ENCODE measurements around the gene AFAP1.
A peak's percentile ranks its signal among the peaks of the same experiment; 100 is the strongest.

AFAP1 gene

DNA sequence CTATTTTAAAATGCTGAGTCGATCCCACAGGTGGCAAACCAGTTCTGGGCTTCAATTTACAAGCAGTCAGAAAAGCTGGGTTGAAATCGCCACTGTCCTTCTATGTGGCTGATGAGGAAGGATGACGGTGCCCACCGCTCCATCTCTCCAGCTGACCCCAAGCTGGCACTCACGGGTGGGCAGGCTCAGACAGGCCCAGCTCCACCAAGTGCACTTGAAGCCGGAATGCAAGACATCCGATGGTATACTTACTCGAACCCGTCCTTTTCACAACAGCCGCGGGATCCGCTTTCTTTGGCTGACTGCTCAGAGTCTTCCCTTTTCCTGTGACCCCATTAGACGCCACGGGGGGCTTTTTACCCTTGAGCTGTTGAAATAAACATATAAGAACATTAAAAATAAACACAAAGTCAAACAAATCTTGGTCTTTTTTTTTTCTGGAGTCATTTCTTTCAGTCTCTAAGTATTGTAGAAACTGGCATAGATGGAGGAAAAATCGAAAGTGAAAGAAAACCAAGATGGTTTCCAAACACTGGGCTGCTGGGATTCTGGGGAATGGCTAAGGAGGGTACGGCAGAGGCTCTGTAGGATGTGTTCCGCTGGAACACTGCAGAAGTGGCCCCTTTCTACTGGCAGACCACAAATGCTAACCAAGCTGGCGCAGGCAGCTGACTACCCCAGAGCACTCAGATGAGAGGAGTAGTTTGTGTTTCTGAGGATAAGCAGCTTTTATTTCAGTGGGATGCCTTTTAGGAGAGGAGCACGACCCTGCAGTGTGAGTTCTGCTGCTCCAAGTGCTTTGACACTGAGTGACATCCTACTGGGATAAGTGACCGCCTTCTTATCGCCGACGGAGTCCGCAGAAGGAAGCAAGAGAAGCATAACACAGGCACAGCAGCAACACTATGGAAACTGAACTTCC is 160.9 kb downstream of the AFAP1 start:
- no peak for DNase-seq

DNA sequence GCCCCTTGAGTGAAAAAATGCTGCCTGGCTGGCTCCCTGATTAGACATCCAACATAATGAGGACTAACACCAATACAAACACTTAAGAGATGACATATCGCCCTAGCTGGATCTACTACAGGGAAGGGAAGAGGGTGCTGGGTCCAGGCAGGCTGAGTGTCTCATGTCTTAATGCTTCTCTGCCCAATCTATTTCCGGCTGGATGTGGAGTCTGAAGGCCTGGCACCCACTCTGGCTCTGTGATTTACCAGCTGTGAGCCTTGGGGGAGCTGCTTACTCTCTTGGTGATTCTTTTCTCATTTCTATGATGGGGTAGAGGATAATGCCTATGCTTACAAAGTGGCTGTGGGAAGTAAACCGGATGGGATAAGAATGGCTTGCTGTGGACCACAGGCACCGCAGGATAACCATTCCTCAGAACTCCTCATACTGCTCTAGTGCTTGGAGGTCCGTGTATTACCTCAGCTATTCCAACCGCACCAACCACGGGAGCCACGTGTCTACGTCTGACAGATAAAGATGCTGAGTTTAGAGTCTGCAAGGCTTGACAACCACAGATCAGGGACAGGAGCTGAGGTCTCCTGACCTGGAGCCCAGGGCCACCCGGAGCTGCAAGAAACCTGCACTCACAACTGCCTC is 161.7 kb downstream of the AFAP1 start:
- DNase-seq: no peak

DNA sequence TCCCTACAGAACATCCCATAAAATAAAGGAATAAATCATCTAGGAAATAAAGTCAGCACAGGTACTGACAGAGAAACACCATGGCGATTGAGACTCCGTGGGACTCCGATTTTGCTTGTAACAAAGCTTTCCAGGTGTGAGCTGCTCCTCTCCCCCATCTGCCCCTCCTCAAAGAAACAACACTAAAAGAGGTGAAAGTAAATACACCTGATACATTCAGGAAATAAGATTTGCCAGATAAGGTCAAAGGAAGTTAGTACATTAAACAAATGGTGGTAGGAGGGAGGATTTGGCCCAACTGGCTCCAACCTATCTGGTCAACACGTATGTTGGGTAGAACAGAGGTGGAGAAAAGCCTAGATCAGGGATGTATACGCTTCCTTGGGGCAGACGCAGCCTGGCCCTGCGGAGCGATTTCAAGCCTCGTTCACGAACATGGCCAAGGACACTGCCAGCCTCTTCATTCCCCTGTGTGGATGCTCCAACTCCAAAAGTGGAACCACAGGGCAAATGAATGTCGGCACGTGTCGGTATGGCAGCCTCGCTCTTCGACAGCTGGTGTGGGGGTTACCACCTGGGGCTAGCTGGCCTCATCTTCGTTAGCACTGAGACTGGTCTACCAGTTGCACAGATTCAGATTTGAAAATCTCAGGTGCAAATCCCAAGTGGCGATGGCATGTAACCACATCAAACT is 162.5 kb downstream of the AFAP1 start:
- no peak for DNase-seq

- DNase-seq: no peak
Measured at GRCh38 chr4:7775396-7775795, 164.3 kb downstream of the AFAP1 start.

- DNase-seq: no peak
Measured at GRCh38 chr4:7774301-7775294, 165.1 kb downstream of the AFAP1 start.

DNA sequence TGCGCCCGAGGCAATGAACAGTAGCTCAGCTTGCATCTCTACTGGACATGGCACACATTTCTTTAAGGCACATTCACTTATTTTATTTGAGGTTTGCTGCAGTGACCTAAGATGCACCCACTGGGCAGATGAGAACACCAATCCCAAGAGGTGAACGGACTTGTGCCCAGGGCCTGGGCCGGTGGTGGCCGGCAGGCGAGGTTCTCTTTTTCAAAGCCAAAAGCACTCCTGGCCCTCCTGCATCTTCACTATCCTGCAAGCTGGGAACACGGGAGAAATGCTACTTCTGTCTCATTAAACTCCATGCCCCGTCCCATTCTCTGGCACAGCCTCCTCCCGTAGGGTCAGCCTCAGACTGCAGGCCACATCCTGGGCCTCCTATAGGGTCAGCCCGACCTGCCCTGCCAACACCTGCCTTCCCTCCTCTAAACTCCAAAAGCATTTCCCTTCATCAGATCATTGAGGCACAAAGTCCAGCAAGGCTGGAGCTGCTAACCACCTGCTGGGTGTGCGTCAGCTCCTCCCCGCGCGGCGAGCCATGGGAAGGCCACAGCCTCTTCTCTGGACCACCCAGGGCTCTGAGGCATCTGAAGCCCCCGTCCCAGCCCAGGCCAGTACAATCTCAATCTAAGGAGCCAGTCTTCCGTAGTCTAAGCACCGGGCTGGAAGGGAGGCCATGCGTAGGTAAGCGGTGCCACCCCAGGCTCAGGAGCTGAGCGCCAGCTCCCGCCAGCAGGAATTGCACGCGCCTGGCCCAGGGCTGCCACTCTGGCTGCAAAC is 166.1 kb downstream of the AFAP1 start:
- no peak for DNase-seq

GRCh38 chr4:7772711-7773385 is 166.8 kb downstream of the AFAP1 start:
- no peak for DNase-seq

DNA sequence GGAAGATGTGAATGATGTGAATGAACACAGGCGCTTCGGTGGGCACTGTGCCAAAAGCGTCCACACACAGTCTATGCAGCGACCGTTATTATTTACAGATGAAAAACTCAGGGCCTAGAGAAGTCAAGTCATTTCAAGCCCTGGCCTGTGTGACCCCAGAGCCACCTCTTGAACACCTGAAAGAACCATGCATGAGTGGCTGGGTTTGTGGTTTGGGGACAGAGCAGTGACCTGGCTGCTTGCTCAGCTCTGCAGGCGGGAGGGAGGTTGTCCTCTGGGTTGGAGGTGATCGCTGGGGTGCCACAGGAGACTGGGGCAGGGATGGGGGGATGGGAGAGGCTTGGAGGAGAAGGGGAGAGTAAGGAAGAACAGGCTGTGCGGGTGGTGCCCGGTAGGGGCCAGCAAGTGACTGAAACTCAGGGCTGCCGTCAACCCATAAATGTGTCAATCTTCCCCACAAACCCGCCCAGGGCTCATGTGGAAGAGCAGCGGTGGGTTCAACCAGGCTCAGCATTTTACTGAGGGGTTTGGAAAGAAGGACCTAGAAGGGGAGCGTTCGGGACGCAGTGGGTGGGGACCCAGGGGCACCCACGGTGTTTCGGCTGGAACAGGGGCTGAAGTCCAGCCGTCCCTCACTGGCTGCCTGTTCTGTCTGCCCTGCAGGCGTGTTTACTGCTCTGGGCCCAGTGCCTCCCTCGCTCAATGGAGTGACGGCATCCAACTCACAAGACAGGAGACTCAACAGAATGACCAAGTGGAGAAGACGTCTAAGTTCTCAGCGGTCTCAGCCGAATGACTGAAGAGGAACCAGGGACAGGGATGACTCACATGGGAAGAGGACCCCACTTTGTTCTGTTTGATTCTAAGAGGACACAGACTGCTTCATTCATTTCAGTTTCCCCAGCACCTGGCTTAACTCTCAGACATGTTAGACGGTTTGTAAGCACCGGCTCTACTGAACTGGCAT is 167.8 kb downstream of the AFAP1 start:
- no peak for DNase-seq

DNA sequence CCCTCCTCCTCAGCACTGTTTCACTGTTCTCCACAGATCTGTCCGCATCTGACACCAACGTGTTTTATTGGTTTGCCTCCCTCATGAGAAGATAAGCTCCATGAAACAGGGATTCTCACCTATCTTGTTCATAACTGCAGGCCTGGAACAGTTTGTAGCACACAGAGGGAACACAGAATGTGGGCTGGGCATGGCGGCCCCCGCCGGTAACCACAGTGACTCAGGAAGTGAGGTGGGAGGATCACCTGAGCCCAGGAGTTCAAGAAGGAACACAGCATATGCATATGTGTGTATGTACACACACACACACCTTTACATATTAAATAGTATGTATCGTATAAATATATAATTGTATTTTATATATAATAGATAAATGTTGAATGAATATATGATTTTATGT is 168.6 kb downstream of the AFAP1 start:
- DNase-seq: no peak

DNA sequence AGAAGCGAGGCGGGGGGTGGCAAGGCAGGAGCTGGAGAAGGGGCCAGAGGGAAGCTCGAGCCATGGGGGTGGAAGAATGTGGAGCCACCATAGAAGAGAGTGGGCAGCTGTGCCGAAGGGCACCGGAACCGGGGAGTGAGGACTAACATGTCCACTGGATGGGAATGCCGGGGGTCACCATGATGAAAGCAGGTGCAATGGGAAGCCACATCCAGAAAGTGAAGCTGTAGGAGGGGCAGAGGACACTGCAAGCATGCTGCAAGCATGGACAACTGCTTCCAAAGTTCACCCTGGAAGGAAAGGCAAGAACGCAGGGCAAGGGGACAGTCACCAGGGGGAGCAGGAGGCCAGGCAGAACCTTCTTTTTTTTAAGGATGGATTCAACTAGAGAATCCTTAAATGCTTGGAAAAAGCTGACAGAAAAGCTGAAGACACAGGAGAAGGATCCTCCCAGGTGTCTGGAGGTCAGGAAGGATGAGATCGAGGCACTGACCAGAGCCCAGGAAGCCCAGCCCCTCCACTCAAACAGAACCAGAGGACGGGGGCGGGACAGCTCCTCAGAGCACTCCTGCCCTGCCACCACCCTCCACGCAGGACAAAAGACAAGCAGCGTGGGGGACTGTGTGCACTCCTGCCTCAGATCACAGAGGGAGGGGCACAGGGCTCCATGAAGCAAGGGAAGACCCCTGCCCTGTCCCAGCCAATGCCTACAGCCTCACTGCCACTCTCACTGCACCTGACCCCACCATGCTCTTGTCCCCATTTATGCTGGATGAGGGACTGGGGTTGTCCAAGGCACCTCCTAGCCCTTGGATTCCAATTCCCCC is 169.2 kb downstream of the AFAP1 start:
- DNase-seq: no peak

GRCh38 chr4:7769396-7770223 is 170.1 kb downstream of the AFAP1 start:
- DNase-seq: peak; percentile 29

DNA sequence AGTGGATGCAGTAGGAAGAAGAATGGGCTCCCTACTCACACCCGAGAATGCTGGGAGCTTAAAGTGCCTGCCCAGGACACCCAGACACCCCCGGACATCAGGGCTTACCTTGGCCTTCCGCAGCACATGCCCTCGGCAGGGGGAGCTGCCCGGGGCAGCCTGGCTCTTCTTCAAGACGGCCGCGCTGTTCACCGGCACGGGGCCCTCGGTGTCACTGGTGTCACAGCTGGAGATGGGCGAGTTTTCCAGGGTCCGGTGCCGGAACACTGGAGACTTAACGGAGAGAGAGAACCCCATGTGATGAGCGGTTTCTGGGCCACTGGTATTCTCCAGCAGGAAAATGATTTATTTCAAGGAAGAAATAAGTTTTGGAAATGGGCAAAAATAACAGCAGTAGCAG is 170.9 kb downstream of the AFAP1 start:
- no peak for DNase-seq

GRCh38 chr4:7767966-7768365 is 171.7 kb downstream of the AFAP1 start:
- no peak for DNase-seq

GRCh38 chr4:7767526-7767925 is 172.1 kb downstream of the AFAP1 start:
- DNase-seq: no peak

DNA sequence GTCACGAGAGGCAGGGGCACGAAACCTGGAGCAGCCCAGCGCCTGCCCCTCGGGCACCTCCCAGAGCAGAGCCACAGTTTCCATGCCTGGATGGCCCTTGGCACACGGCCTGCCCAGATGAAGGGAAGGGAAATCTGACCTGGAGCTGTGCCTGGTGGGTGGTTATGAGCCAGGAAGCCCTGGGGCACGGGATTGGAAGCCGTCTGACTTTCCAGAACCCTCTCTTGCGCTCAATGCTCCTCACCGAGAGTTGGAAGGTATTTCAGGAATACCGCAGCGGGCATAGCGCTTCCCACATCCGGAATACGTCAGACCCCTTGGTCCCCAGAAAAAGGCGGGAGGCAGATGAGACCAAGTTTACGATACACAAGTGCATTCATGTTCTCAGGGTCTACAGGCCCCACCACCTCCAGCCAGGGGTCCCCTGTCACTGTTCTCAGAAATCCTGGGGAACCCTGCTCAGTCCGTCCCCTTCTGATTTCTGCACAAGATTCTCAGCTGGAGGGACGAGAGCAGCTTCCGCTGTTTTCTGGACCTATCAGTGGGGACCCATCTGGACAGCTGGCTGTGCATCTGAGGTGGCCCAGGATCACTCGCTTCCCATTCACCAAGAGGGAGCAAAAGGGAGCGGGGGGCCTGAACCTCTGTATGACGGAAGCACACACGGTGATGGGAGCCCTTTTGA is 172.9 kb downstream of the AFAP1 start:
- DNase-seq: no peak

GRCh38 chr4:7766086-7766485 is 173.6 kb downstream of the AFAP1 start:
- no peak for DNase-seq

- no peak for DNase-seq
Measured at GRCh38 chr4:7765666-7766065, 174.0 kb downstream of the AFAP1 start.

Data from NCI-H2171 (cell line).